GM12878 (cell line): Measurements from ENCODE around the gene GRAMD2B. TPM values are rescaled to one million over a fixed set of nuclear protein-coding genes. Genes with fewer than 3 reads are reported as not detected.

Experiments
- ATF7 ChIP-seq: fragments of 450-650 bp; IDR thresholded peaks from 2 replicates; pipeline ENCODE4 v1.6.1; 2016; ENCODE audit warnings: low read depth, mild to moderate bottlenecking
- CHD4 ChIP-seq: fragments of 200-600 bp; sonication (generic); IDR thresholded peaks from 2 replicates; pipeline ENCODE4 v1.6.1; 2016; ENCODE audit warnings: mild to moderate bottlenecking
- HCFC1 ChIP-seq: fragments of 150-350 bp; IDR thresholded peaks from 2 replicates; pipeline ENCODE4 v1.6.1; 2014; ENCODE audit warnings: low read length
- HDAC6 ChIP-seq: fragments of 200-600 bp; sonication (generic); IDR thresholded peaks from one replicate; pipeline ENCODE4 v1.8.0; 2017; ENCODE audit warnings: antibody characterized with exemption; ENCODE audit not compliant: unreplicated experiment
- IRF4 ChIP-seq: IDR thresholded peaks from 2 replicates; pipeline ENCODE4 v1.6.1; 2011; ENCODE audit warnings: low read depth, low read length
- KDM1A ChIP-seq: fragments of 200-600 bp; sonication (generic); IDR thresholded peaks from 2 replicates; pipeline ENCODE4 v1.6.1; 2016; ENCODE audit warnings: borderline replicate concordance
- MXI1 ChIP-seq: fragments of 150-350 bp; IDR thresholded peaks from 2 replicates; pipeline ENCODE4 v1.6.1; 2011; ENCODE audit warnings: low read depth, mild to moderate bottlenecking, inconsistent platforms, low read length, improper control_type of control experiment
- NFIC ChIP-seq: IDR thresholded peaks from 2 replicates; pipeline ENCODE4 v1.6.1; 2012; ENCODE audit warnings: low read depth, mild to moderate bottlenecking, inconsistent platforms, low read length, moderate library complexity
- NR2F1 ChIP-seq: fragments of 450-650 bp; conservative IDR thresholded peaks from 2 replicates; pipeline ENCODE4 v1.6.1; 2017; ENCODE audit warnings: mild to moderate bottlenecking
- PAX5 ChIP-seq: IDR thresholded peaks from 2 replicates; pipeline ENCODE4 v1.6.1; 2011; ENCODE audit warnings: low read depth, low read length, borderline replicate concordance
- RAD21 ChIP-seq: IDR thresholded peaks from 2 replicates; pipeline ENCODE4 v1.6.1; 2011; ENCODE audit warnings: mild to moderate bottlenecking, low read depth, low read length, moderate library complexity; ENCODE audit not compliant: insufficient read depth
- RB1 ChIP-seq: fragments of 450-650 bp; formaldehyde crosslinking; IDR thresholded peaks from 2 replicates; pipeline ENCODE4 v1.6.1; 2017; ENCODE audit warnings: mild to moderate bottlenecking, borderline replicate concordance
- RBBP5 ChIP-seq: fragments of 200-600 bp; sonication (generic); conservative IDR thresholded peaks from 2 replicates; pipeline ENCODE4 v1.6.1; 2016
- RFX5 ChIP-seq: IDR thresholded peaks from 2 replicates; pipeline ENCODE4 v1.6.1; 2011; ENCODE audit warnings: low read depth, low read length, improper control_type of control experiment
- SMARCA5 ChIP-seq: fragments of 450-650 bp; IDR thresholded peaks from 2 replicates; pipeline ENCODE4 v1.6.1; 2017; ENCODE audit warnings: mild to moderate bottlenecking
- STAT3 ChIP-seq: IDR thresholded peaks from 2 replicates; pipeline ENCODE4 v1.6.1; 2011; ENCODE audit warnings: low read depth, low read length, improper control_type of control experiment
- SUZ12 ChIP-seq: fragments of 200-600 bp; sonication (generic); IDR thresholded peaks from one replicate; pipeline ENCODE4 v1.6.1; 2018; ENCODE audit warnings: antibody characterized with exemption, mild to moderate bottlenecking; ENCODE audit not compliant: unreplicated experiment
- TBL1XR1 ChIP-seq: IDR thresholded peaks from 2 replicates; pipeline ENCODE4 v1.6.1; 2012; ENCODE audit warnings: low read depth, low read length, improper control_type of control experiment
- TCF3 ChIP-seq: IDR thresholded peaks from 2 replicates; pipeline ENCODE4 v1.6.1; 2012; ENCODE audit warnings: low read depth, mild to moderate bottlenecking, low read length, borderline replicate concordance; ENCODE audit not compliant: insufficient read depth
- TCF7 ChIP-seq: IDR thresholded peaks from 2 replicates; pipeline ENCODE4 v1.6.1; 2014; ENCODE audit warnings: antibody characterized with exemption, borderline replicate concordance
- polyA plus RNA-seq, 11 experiments: library from polyadenylated mRNA; depleted of rRNA in 4 of 11; unstranded in 6 of 11; stranded (reverse) in 5 of 11; fragments of >200 nt; fragmentation: Nextera tagmentation in 4 of 11; fragmentation: Illumina TruSeq in 1 of 11; extraction: Ambion mirVana in 4 of 11; extraction: Trizol in 1 of 11; gene quantifications; 1 replicate in 1 of 11; 2 replicates in 10 of 11; pipeline versions ENCODE4 v1.2.1 to v1.2.3, GENCODE V29; 2011 to 2016; ENCODE audit warnings: inconsistent platforms in 2 of 11, missing spikeins in 2 of 11, low read depth in 1 of 11
- total RNA-seq, 4 experiments: library from RNA; depleted of rRNA in 3 of 4; stranded (reverse); fragments of >200 nt in 3 of 4; fragmentation: Illumina TruSeq in 1 of 4; extraction: Trizol in 1 of 4; gene quantifications; 2 replicates each; pipeline versions ENCODE4 v1.2.1 to v1.2.3, GENCODE V29; 2013 to 2021
- TF ChIP-seq, protein P1 (sequence below): IDR thresholded peaks from 2 replicates; pipeline ENCODE4 v1.6.1; 2012; ENCODE audit warnings: low read depth, low read length, improper control_type of control experiment
- TF ChIP-seq, protein P2 (sequence below): fragments of 450-650 bp; IDR thresholded peaks from 2 replicates; pipeline ENCODE4 v1.6.1; 2017; ENCODE audit warnings: mild to moderate bottlenecking
- TF ChIP-seq, protein P3 (sequence below): fragments of 450-650 bp; formaldehyde crosslinking; IDR thresholded peaks from 2 replicates; pipeline ENCODE4 v1.4.0; 2022; ENCODE audit warnings: mild to moderate bottlenecking, moderate library complexity
- TF ChIP-seq, protein P4 (sequence below): fragments of 150-350 bp; IDR thresholded peaks from 2 replicates; pipeline ENCODE4 v1.6.1; 2014; ENCODE audit warnings: mild to moderate bottlenecking, low read depth, low read length
- TF ChIP-seq, protein P5 (sequence below): fragments of 450-650 bp; IDR thresholded peaks from 2 replicates; pipeline ENCODE4 v1.6.1; 2014; ENCODE audit warnings: mild to moderate bottlenecking

The GRAMD2B gene
- total and polyA plus RNA-seq, 10 of the 15 experiments (the other 5 are each of a cell fraction or from before 2014, with no cell fraction given) = 1.9 to 21.5 (median 8.4) TPM

DNA sequence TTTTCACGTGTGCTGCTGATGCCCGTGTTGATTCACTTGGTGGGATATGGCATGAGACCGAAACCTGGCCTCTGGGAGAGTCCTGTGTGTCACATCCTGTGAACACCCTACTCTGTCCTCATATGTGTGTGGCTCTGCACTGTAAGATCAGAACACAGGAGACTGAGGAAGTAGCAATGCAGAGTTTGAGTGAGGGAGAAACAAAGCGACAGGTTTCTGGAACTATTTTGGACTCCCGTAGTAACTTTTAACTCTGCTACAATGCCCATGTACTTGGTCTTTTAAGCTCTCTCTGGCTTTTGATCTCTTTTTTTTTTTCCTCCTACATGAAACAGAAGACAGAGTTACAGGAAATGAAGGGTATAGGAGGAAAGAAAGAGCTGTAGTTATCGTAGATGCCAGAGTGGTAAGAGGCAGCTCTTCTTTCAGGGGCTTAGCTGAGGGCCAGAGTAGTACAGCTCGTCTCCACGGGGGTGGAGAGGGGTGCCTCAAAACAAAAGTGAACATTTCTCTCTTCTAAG lies 26.6 kb downstream of the GRAMD2B start (continued):
- TF ChIP-seq, protein P1, sequence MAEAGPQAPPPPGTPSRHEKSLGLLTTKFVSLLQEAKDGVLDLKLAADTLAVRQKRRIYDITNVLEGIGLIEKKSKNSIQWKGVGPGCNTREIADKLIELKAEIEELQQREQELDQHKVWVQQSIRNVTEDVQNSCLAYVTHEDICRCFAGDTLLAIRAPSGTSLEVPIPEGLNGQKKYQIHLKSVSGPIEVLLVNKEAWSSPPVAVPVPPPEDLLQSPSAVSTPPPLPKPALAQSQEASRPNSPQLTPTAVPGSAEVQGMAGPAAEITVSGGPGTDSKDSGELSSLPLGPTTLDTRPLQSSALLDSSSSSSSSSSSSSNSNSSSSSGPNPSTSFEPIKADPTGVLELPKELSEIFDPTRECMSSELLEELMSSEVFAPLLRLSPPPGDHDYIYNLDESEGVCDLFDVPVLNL = no peak
- TF ChIP-seq, protein P2, sequence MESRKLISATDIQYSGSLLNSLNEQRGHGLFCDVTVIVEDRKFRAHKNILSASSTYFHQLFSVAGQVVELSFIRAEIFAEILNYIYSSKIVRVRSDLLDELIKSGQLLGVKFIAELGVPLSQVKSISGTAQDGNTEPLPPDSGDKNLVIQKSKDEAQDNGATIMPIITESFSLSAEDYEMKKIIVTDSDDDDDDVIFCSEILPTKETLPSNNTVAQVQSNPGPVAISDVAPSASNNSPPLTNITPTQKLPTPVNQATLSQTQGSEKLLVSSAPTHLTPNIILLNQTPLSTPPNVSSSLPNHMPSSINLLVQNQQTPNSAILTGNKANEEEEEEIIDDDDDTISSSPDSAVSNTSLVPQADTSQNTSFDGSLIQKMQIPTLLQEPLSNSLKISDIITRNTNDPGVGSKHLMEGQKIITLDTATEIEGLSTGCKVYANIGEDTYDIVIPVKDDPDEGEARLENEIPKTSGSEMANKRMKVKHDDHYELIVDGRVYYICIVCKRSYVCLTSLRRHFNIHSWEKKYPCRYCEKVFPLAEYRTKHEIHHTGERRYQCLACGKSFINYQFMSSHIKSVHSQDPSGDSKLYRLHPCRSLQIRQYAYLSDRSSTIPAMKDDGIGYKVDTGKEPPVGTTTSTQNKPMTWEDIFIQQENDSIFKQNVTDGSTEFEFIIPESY = no peak
- peak; percentile 14; the same call in 1 of the 2 replicates for TF ChIP-seq RAD21
- no peak for TF ChIP-seq TCF3
- no peak for TF ChIP-seq ATF7
- peak; percentile 63 for TF ChIP-seq NFIC
- no peak for TF ChIP-seq CHD4
- TF ChIP-seq KDM1A = no peak
- no peak for TF ChIP-seq PAX5
- peak; percentile 68; the same call in 1 of the 2 replicates for TF ChIP-seq IRF4
- TF ChIP-seq HDAC6 = no peak
- no peak for TF ChIP-seq RB1
- TF ChIP-seq HCFC1 = no peak
- TF ChIP-seq RFX5 = no peak
- no peak for TF ChIP-seq TCF7
- no peak for TF ChIP-seq SUZ12
- TF ChIP-seq, protein P3, sequence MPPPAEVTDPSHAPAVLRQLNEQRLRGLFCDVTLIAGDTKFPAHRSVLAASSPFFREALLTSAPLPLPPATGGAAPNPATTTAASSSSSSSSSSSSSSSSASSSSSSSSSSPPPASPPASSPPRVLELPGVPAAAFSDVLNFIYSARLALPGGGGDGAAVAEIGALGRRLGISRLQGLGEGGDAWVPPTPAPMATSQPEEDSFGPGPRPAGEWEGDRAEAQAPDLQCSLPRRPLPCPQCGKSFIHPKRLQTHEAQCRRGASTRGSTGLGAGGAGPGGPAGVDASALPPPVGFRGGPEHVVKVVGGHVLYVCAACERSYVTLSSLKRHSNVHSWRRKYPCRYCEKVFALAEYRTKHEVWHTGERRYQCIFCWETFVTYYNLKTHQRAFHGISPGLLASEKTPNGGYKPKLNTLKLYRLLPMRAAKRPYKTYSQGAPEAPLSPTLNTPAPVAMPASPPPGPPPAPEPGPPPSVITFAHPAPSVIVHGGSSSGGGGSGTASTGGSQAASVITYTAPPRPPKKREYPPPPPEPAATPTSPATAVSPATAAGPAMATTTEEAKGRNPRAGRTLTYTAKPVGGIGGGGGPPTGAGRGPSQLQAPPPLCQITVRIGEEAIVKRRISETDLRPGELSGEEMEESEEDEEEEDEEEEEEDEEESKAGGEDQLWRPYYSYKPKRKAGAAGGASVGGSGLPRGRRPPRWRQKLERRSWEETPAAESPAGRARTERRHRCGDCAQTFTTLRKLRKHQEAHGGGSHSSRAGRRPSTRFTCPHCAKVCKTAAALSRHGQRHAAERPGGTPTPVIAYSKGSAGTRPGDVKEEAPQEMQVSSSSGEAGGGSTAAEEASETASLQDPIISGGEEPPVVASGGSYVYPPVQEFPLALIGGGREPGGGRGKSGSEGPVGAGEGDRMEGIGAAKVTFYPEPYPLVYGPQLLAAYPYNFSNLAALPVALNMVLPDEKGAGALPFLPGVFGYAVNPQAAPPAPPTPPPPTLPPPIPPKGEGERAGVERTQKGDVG (CRISPR knock-in tag) = no peak
- no peak for TF ChIP-seq TBL1XR1
- TF ChIP-seq STAT3 = no peak
- TF ChIP-seq, protein P4, sequence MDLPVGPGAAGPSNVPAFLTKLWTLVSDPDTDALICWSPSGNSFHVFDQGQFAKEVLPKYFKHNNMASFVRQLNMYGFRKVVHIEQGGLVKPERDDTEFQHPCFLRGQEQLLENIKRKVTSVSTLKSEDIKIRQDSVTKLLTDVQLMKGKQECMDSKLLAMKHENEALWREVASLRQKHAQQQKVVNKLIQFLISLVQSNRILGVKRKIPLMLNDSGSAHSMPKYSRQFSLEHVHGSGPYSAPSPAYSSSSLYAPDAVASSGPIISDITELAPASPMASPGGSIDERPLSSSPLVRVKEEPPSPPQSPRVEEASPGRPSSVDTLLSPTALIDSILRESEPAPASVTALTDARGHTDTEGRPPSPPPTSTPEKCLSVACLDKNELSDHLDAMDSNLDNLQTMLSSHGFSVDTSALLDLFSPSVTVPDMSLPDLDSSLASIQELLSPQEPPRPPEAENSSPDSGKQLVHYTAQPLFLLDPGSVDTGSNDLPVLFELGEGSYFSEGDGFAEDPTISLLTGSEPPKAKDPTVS = no peak
- TF ChIP-seq SMARCA5 = no peak
- no peak for TF ChIP-seq NR2F1
- TF ChIP-seq MXI1 = 0 out of 2 replicates have a peak, but pooled peaks have one; percentile 12
- no peak for TF ChIP-seq RBBP5
- TF ChIP-seq, protein P5, sequence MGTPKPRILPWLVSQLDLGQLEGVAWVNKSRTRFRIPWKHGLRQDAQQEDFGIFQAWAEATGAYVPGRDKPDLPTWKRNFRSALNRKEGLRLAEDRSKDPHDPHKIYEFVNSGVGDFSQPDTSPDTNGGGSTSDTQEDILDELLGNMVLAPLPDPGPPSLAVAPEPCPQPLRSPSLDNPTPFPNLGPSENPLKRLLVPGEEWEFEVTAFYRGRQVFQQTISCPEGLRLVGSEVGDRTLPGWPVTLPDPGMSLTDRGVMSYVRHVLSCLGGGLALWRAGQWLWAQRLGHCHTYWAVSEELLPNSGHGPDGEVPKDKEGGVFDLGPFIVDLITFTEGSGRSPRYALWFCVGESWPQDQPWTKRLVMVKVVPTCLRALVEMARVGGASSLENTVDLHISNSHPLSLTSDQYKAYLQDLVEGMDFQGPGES = no peak
